Eye (tissue), 1 donor: Measurements from ENCODE around the gene ACOT9.
"Not testable (repeated sequence)": the region's sequence is repeated elsewhere in the genome, so short reads cannot be mapped to it uniquely, and the experiment has no call there.

ENCODE experiments used
- DNase-seq: peaks from one replicate; pipeline ENCODE4 v3.0.0-alpha.2; 2015

ACOT9 gene

GRCh38 chrX:23676486-23676885 lies 66.6 kb downstream of the ACOT9 start:
- DNase-seq: not testable (repeated sequence)

GRCh38 chrX:23673108-23673507 lies 70.0 kb downstream of the ACOT9 start:
- DNase-seq: no peak

- no peak for DNase-seq
Measured at GRCh38 chrX:23670528-23670927, 72.5 kb downstream of the ACOT9 start.

- DNase-seq: peak; percentile 33
Measured at GRCh38 chrX:23668335-23668734, 74.7 kb downstream of the ACOT9 start.

GRCh38 chrX:23667239-23668177 lies 75.6 kb downstream of the ACOT9 start, which contains the start of gene PRDX4:
Gene PRDX4, plus strand, starts transcription at chrX:23667493. Its CDS starts 78 bp downstream, at chrX:23667571.
- peak; percentile 90 for DNase-seq

GRCh38 chrX:23666282-23666681 lies 76.8 kb downstream of the ACOT9 start:
- DNase-seq: no peak

GRCh38 chrX:23664496-23664895 lies 78.6 kb downstream of the ACOT9 start:
- DNase-seq: no peak

- DNase-seq: no peak
Measured at GRCh38 chrX:23662853-23663252, 80.2 kb downstream of the ACOT9 start.

- DNase-seq: no peak
Measured at GRCh38 chrX:23662187-23662586, 80.9 kb downstream of the ACOT9 start.

GRCh38 chrX:23661671-23662070 lies 81.4 kb downstream of the ACOT9 start:
- no peak for DNase-seq

GRCh38 chrX:23660766-23661132 lies 82.3 kb downstream of the ACOT9 start:
- DNase-seq: no peak

GRCh38 chrX:23660083-23660765 lies 82.9 kb downstream of the ACOT9 start:
- not testable (repeated sequence) for DNase-seq

GRCh38 chrX:23659339-23659738 lies 83.7 kb downstream of the ACOT9 start:
- DNase-seq: no peak

GRCh38 chrX:23656684-23657083 lies 86.4 kb downstream of the ACOT9 start:
- DNase-seq: no peak

GRCh38 chrX:23656091-23656490 lies 87.0 kb downstream of the ACOT9 start:
- DNase-seq: peak; percentile 4
